Lower leg skin (tissue), 4 donors: ENCODE measurements around the gene IFNA17. TPM values are rescaled to one million over a fixed set of nuclear protein-coding genes. Genes with fewer than 3 reads are reported as not detected.

ENCODE experiments used
- DNase-seq, 2 donors: peaks; one replicate each; pipeline ENCODE4 v3.0.0-alpha.2; 2019; ENCODE audit warnings: low spot score in 2 of 2
- H3K4me3 ChIP-seq: fragments of 200-600 bp; sonication (generic); 2 replicates; pipeline ENCODE4 v1.5.1; 2017; ENCODE audit warnings: mild to moderate bottlenecking, low read depth; ENCODE audit not compliant: poor library complexity, severe bottlenecking
- POLR2A ChIP-seq, 2 donors: fragments of 450-650 bp; IDR thresholded peaks; one replicate each; pipeline ENCODE4 v1.6.1; 2016 to 2017; ENCODE audit warnings: antibody characterized with exemption in 2 of 2, mild to moderate bottlenecking in 1 of 2, moderate library complexity in 1 of 2
- WGBS, 2 donors: methylation state at CpG; one replicate each; pipeline ENCODE4 v1.1.5; 2018; 5-methylcytosine and 5-hydroxymethylcytosine counted together
- intact Hi-C: fragments of 100-400 bp; cut with DNase I; formaldehyde crosslinking; loops from one replicate; pipeline ENCODE4 v1.15.0; 2023; ENCODE audit warnings: low total_unique reads
- total RNA-seq, 4 donors: library from RNA; depleted of rRNA; stranded (reverse); fragments of >200 nt; gene quantifications; one replicate each; pipeline ENCODE4 v1.1.0, GENCODE V29; 2016
- TF ChIP-seq, protein P1 (sequence below), 3 donors: fragments of 450-650 bp; IDR thresholded peaks; one replicate each; pipeline ENCODE4 v1.5.1; 2016; ENCODE audit warnings: antibody characterized with exemption in 3 of 3, mild to moderate bottlenecking in 3 of 3, moderate library complexity in 2 of 3

IFNA17 gene
- not detected for total RNA-seq

DNA sequence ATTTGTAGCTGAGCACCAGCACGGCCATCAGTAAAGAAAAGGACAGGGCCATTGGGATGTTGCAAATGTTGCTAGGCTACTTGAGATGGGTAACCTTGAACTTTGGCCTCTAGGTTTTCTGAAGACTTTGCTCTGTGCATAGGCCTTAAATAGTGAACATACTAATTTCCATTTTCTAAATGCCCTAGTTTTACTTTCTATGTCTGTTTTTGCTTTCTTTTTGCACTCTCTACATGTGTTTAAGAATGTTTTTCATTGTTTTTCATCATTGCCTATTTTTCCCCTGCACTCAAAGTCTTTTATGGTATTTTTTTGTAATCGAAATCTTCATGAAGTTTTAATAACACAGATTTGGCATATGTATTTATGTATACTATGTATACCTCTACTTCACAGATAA, at the start of gene IFNA17:
TSS of gene IFNA17 (minus strand) at position 101 of the 400 bp plus-strand sequence. CDS start at position 52, 49 bp downstream.
- no peak within 1 kb of the TSS for H3K4me3 ChIP-seq
- intact Hi-C loops = no loop called here
- WGBS, 2 donors = 72 to 80% methylated on average over 2 of the region's 2 CpGs
- no peak for DNase-seq
- no peak for TF ChIP-seq POLR2A (IDR thresholded peaks at IDR 0.05)
- TF ChIP-seq, protein P1, sequence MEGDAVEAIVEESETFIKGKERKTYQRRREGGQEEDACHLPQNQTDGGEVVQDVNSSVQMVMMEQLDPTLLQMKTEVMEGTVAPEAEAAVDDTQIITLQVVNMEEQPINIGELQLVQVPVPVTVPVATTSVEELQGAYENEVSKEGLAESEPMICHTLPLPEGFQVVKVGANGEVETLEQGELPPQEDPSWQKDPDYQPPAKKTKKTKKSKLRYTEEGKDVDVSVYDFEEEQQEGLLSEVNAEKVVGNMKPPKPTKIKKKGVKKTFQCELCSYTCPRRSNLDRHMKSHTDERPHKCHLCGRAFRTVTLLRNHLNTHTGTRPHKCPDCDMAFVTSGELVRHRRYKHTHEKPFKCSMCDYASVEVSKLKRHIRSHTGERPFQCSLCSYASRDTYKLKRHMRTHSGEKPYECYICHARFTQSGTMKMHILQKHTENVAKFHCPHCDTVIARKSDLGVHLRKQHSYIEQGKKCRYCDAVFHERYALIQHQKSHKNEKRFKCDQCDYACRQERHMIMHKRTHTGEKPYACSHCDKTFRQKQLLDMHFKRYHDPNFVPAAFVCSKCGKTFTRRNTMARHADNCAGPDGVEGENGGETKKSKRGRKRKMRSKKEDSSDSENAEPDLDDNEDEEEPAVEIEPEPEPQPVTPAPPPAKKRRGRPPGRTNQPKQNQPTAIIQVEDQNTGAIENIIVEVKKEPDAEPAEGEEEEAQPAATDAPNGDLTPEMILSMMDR (IDR thresholded peaks at IDR 0.05) = no peak

DNA sequence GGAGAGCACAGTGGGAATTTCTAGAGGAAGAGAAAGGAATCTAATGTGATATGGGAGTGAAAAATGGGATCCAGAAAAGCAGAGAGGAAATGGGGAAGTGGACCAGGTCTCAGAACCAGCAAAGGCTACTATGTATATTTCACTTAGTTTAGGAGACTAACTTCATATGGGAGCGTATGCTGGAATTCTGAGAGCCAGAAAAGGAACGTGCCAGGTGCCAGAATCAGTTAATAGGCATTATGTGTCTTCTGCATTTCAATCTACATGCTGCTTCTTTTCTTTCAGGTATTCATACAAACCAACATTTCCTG, 40.3 kb upstream of the IFNA17 start:
- DNase-seq = no peak
- intact Hi-C loops = no loop called here
- TF ChIP-seq, protein P1 (IDR thresholded peaks at IDR 0.05) = no peak
- no peak for TF ChIP-seq POLR2A (IDR thresholded peaks at IDR 0.05)
- WGBS, 2 donors = 38 to 54% methylated on average over 2 of the region's 2 CpGs
- H3K4me3 ChIP-seq = no peak overlapping the region

DNA sequence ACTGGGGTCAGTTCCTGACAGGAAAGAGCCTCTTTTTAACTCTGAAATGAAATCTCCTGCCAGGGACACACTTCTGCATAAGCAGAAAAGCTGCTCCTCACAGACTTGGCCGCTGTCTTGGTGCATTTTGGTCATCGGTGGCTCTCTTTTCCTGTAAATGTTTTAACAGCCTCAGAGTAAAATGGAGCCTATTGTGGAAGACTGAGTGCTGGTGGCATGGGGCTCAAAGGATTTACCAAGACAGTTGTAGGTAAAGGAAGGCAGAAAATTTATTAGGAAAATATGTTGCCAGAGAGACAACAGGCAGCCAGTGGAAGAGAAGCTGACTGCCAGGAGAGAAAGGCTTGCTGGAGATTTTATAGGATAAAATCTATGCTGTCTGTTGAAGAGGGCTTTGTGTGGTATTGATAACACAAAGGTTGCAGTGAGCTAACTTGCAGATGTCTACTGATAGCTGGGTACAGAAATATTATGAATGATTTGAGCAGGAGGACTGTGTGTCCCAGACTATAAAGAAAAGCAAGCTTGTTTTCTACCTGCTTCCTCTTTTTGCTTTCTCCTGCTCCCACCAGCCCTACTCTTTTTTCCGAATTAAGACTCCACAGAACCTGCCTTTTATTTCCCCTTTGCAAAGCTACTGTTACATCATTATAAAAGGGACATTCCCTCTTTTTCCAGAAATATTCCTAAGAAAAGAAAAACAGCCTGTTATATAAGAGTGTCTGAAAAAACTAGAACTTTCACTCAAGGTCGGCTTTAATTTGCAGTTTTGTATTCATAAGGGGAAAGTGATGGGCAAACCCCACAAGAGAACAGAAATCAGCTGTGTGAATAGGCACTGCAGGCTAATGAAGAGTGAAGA, 39.7 kb upstream of the IFNA17 start:
- intact Hi-C loops = no loop called here
- TF ChIP-seq, protein P1 (IDR thresholded peaks at IDR 0.05) = no peak
- no peak for TF ChIP-seq POLR2A (IDR thresholded peaks at IDR 0.05)
- no peak for DNase-seq
- WGBS, 2 donors = 57 to 64% methylated on average over 4 of the region's 4 CpGs
- H3K4me3 ChIP-seq = no peak overlapping the region

DNA sequence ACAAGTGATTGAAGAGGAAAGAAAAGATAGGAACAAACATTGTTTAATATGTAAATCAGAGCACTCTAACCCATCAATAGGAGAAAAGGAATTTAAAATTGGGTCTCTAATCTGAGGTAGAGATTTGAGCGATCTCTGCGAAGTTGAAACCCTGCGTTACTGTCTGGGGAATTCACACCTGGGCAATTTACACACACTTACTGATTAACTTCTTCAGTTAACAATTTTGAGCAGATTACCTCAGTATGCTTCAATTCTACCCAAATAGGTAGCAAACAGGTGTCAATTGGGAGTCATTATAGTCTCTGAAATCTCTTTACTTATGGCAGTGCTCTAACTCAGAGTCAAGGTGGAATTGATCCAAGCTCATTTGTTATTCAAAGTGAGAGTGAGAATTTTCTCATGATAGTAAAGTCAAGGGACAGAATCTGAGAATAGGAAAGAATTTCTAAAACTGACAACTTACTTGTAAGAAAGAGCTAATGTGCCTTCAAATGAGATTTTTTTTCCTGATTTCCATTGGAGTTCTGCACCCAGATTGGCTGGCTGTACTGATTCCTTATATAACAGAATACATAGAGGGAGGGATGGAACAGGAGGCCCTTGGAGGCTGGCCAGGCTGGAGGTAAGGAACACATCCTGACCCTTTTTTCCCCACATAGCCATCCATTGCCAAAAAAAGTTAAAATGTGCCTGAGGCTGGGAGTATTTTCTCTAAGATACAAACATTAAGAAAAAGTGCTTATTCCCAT, 38.9 kb upstream of the IFNA17 start:
- intact Hi-C loops = no loop called here
- no peak overlapping the region for H3K4me3 ChIP-seq
- DNase-seq = no peak
- 31 to 44% methylated on average over 3 of the region's 3 CpGs for WGBS, 2 donors
- TF ChIP-seq, protein P1 (IDR thresholded peaks at IDR 0.05) = no peak
- no peak for TF ChIP-seq POLR2A (IDR thresholded peaks at IDR 0.05)

DNA sequence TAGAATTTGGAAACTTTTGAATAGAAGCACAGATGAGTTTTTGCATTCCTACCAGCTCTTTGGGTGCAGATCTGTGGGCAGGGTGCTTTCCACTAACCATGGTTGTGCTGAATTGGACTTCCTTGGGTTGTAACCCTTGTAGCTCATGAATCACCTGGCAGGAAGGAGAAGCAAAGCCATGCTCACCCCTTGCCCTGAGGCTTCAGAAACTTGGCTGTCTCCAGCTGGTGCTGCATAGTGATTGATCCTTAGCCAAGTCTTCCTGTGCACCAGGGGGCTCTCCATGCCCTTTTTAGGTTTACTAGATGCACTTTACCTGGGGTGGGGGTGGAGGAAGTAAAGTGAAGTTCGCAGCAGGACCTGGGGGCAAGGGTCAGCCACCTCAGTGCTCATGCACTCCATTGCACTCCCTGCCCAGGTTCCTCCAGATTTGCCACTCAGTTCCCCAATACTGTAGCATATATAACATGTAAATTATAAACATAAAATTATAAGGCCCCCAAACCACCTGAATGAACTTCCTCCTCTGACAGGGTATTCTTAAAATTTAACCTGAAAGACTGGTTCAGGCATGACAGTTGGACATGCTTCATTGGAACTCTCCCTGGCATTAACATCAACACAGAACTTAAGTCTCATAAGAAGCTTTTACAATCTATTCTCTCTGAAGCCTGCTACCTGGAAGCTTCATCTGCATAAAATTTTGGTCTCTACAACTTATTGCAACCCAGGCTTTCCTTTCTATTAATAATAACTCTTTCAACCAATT, 37.6 kb upstream of the IFNA17 start:
- TF ChIP-seq POLR2A (IDR thresholded peaks at IDR 0.05) = no peak
- TF ChIP-seq, protein P1 (IDR thresholded peaks at IDR 0.05) = no peak

More for the DNA sequence above, 37.6 kb upstream of the IFNA17 start:
- H3K4me3 ChIP-seq = no peak overlapping the region
- DNase-seq = no peak
- intact Hi-C loops = no loop called here
- WGBS, 2 donors = 6 to 8% methylated on average over 1 of the region's 1 CpG
